HL-60 (cell line): ENCODE data around the gene LTV1.

Experiments
- POLR2AphosphoS5 ChIP-seq: IDR thresholded peaks from 2 replicates; pipeline ENCODE4 v1.6.1; 2012; ENCODE audit warnings: low read depth
- SPI1 ChIP-seq: IDR thresholded peaks from 2 replicates; pipeline ENCODE4 v1.6.1; 2012; ENCODE audit warnings: low read depth, mild to moderate bottlenecking, borderline replicate concordance
- TF ChIP-seq, protein P1 (sequence below): IDR thresholded peaks from one replicate; pipeline ENCODE4 v1.5.1; 2011; ENCODE audit warnings: low read length, control low read depth, inconsistent platforms; ENCODE audit not compliant: insufficient read depth
- TF ChIP-seq, protein P2 (sequence below): IDR thresholded peaks from 2 replicates; pipeline ENCODE4 v1.6.1; 2012; ENCODE audit warnings: low read depth; ENCODE audit not compliant: insufficient replicate concordance

DNA sequence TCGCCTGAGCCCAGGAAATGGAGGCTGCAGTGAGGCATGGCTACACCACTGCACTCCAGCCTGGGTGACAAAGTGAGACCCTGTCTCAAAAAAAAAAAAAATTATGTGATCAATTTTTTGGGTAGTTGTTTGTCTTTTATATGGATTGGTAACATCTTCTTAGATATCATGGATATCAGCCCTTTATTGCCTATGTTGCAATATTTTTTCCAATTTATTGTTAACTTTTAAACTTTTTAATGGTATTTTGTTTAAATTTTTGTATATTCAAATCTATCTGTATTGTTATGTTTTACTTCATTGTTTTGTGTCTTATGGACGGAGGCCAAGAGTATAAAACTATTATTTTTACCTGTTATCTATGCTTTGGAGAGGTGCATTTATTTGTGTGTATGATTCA lies 32.4 kb upstream of the LTV1 start:
- TF ChIP-seq, protein P1, sequence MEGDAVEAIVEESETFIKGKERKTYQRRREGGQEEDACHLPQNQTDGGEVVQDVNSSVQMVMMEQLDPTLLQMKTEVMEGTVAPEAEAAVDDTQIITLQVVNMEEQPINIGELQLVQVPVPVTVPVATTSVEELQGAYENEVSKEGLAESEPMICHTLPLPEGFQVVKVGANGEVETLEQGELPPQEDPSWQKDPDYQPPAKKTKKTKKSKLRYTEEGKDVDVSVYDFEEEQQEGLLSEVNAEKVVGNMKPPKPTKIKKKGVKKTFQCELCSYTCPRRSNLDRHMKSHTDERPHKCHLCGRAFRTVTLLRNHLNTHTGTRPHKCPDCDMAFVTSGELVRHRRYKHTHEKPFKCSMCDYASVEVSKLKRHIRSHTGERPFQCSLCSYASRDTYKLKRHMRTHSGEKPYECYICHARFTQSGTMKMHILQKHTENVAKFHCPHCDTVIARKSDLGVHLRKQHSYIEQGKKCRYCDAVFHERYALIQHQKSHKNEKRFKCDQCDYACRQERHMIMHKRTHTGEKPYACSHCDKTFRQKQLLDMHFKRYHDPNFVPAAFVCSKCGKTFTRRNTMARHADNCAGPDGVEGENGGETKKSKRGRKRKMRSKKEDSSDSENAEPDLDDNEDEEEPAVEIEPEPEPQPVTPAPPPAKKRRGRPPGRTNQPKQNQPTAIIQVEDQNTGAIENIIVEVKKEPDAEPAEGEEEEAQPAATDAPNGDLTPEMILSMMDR = no peak
- TF ChIP-seq POLR2AphosphoS5 (no peak), SPI1 (no peak)
- TF ChIP-seq, protein P2, sequence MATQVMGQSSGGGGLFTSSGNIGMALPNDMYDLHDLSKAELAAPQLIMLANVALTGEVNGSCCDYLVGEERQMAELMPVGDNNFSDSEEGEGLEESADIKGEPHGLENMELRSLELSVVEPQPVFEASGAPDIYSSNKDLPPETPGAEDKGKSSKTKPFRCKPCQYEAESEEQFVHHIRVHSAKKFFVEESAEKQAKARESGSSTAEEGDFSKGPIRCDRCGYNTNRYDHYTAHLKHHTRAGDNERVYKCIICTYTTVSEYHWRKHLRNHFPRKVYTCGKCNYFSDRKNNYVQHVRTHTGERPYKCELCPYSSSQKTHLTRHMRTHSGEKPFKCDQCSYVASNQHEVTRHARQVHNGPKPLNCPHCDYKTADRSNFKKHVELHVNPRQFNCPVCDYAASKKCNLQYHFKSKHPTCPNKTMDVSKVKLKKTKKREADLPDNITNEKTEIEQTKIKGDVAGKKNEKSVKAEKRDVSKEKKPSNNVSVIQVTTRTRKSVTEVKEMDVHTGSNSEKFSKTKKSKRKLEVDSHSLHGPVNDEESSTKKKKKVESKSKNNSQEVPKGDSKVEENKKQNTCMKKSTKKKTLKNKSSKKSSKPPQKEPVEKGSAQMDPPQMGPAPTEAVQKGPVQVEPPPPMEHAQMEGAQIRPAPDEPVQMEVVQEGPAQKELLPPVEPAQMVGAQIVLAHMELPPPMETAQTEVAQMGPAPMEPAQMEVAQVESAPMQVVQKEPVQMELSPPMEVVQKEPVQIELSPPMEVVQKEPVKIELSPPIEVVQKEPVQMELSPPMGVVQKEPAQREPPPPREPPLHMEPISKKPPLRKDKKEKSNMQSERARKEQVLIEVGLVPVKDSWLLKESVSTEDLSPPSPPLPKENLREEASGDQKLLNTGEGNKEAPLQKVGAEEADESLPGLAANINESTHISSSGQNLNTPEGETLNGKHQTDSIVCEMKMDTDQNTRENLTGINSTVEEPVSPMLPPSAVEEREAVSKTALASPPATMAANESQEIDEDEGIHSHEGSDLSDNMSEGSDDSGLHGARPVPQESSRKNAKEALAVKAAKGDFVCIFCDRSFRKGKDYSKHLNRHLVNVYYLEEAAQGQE = no peak
